ENCODE data around the gene HOXA10. TPM values are rescaled to one million over a fixed set of nuclear protein-coding genes. Genes with fewer than 3 reads are reported as not detected.

Gene HOXA10
- 2.9 TPM for polyA plus RNA-seq (2012; ENCODE audit: missing spikeins)

GRCh38 chr7:27173956-27174873, at the start of gene HOXA10:
HOXA10 (minus strand) TSS chr7:27174320; CDS start chr7:27174306, 14 bp downstream.
- FAIRE-seq: no peak
- TF ChIP-seq POLR2AphosphoS5 (IDR thresholded peaks at IDR 0.05; ENCODE audit: low read depth, low read length) (no peak), TAF1 (IDR thresholded peaks at IDR 0.05; ENCODE audit: borderline replicate concordance, low read depth, low read length) (no peak), POLR2A (IDR thresholded peaks at IDR 0.05; ENCODE audit: low read depth, low read length) (no peak)
- no peak for DNase-seq (ENCODE audit: insufficient read length)

- FAIRE-seq (no peak), DNase-seq (ENCODE audit: insufficient read length) (no peak)
Measured at GRCh38 chr7:27221201-27221797, 47.2 kb upstream of the HOXA10 start.

GRCh38 chr7:27220440-27220955, 46.4 kb upstream of the HOXA10 start:
- DNase-seq (ENCODE audit: insufficient read length) (no peak), FAIRE-seq (no peak)
- no peak for TF ChIP-seq TAF1 (IDR thresholded peaks at IDR 0.05; ENCODE audit: borderline replicate concordance, low read depth, low read length)
- TF ChIP-seq POLR2AphosphoS5 (IDR thresholded peaks at IDR 0.05; ENCODE audit: low read depth, low read length): no peak
- no peak for TF ChIP-seq POLR2A (IDR thresholded peaks at IDR 0.05; ENCODE audit: low read depth, low read length)

More at GRCh38 chr7:27221201-27221797, 47.2 kb upstream of the HOXA10 start:
- TF ChIP-seq TAF1 (IDR thresholded peaks at IDR 0.05; ENCODE audit: borderline replicate concordance, low read depth, low read length) (no peak), POLR2AphosphoS5 (IDR thresholded peaks at IDR 0.05; ENCODE audit: low read depth, low read length) (no peak), POLR2A (IDR thresholded peaks at IDR 0.05; ENCODE audit: low read depth, low read length) (no peak)

GRCh38 chr7:27219821-27220220, 45.7 kb upstream of the HOXA10 start:
- DNase-seq (ENCODE audit: insufficient read length) (no peak), FAIRE-seq (no peak)
- TF ChIP-seq POLR2A (IDR thresholded peaks at IDR 0.05; ENCODE audit: low read depth, low read length) (no peak), POLR2AphosphoS5 (IDR thresholded peaks at IDR 0.05; ENCODE audit: low read depth, low read length) (no peak), TAF1 (IDR thresholded peaks at IDR 0.05; ENCODE audit: borderline replicate concordance, low read depth, low read length) (no peak)

GRCh38 chr7:27217951-27218350, 43.8 kb upstream of the HOXA10 start:
- TF ChIP-seq TAF1 (IDR thresholded peaks at IDR 0.05; ENCODE audit: borderline replicate concordance, low read depth, low read length) (no peak), POLR2AphosphoS5 (IDR thresholded peaks at IDR 0.05; ENCODE audit: low read depth, low read length) (no peak)
- FAIRE-seq (no peak), DNase-seq (ENCODE audit: insufficient read length) (no peak)

- TF ChIP-seq POLR2AphosphoS5 (IDR thresholded peaks at IDR 0.05; ENCODE audit: low read depth, low read length) (no peak), POLR2A (IDR thresholded peaks at IDR 0.05; ENCODE audit: low read depth, low read length) (no peak), TAF1 (IDR thresholded peaks at IDR 0.05; ENCODE audit: borderline replicate concordance, low read depth, low read length) (no peak)
- no peak for FAIRE-seq
- DNase-seq (ENCODE audit: insufficient read length): no peak
Measured at GRCh38 chr7:27215356-27215755, 41.2 kb upstream of the HOXA10 start.

- TF ChIP-seq POLR2AphosphoS5 (IDR thresholded peaks at IDR 0.05; ENCODE audit: low read depth, low read length): no peak
- TF ChIP-seq TAF1 (IDR thresholded peaks at IDR 0.05; ENCODE audit: borderline replicate concordance, low read depth, low read length): no peak
- TF ChIP-seq POLR2A (IDR thresholded peaks at IDR 0.05; ENCODE audit: low read depth, low read length): no peak
- no peak for DNase-seq (ENCODE audit: insufficient read length)
- no peak for FAIRE-seq
Measured at GRCh38 chr7:27214239-27214950, 40.3 kb upstream of the HOXA10 start.

- FAIRE-seq: no peak
- no peak for TF ChIP-seq POLR2A (IDR thresholded peaks at IDR 0.05; ENCODE audit: low read depth, low read length)
- TF ChIP-seq TAF1 (IDR thresholded peaks at IDR 0.05; ENCODE audit: borderline replicate concordance, low read depth, low read length): no peak
- no peak for TF ChIP-seq POLR2AphosphoS5 (IDR thresholded peaks at IDR 0.05; ENCODE audit: low read depth, low read length)
Measured at GRCh38 chr7:27213433-27214238, 39.5 kb upstream of the HOXA10 start.

GRCh38 chr7:27212497-27213432, 38.6 kb upstream of the HOXA10 start:
- no peak for FAIRE-seq
- TF ChIP-seq POLR2AphosphoS5 (IDR thresholded peaks at IDR 0.05; ENCODE audit: low read depth, low read length) (no peak), TAF1 (IDR thresholded peaks at IDR 0.05; ENCODE audit: borderline replicate concordance, low read depth, low read length) (no peak)

More at GRCh38 chr7:27213433-27214238, 39.5 kb upstream of the HOXA10 start:
- DNase-seq (ENCODE audit: insufficient read length): no peak

More at GRCh38 chr7:27212497-27213432, 38.6 kb upstream of the HOXA10 start:
- no peak for DNase-seq (ENCODE audit: insufficient read length)

All from GM12892 (cell line).